ENCODE measurements around the gene CDON.

Gene CDON

GRCh38 chr11:125979511-125979910, 83.2 kb downstream of the CDON start:
- no peak for DNase-seq
- TF ChIP-seq POLR2A (IDR thresholded peaks at IDR 0.05; ENCODE audit: low read length) (no peak), GATA1 (IDR thresholded peaks at IDR 0.05; ENCODE audit: low read depth, low read length) (no peak)

- TF ChIP-seq GATA1 (IDR thresholded peaks at IDR 0.05; ENCODE audit: low read depth, low read length): no peak
- no peak for TF ChIP-seq POLR2A (IDR thresholded peaks at IDR 0.05; ENCODE audit: low read length)
- DNase-seq: no peak
Observed at GRCh38 chr11:125978778-125979407, 83.8 kb downstream of the CDON start.

- TF ChIP-seq GATA1 (IDR thresholded peaks at IDR 0.05; ENCODE audit: low read depth, low read length): no peak
- no peak for TF ChIP-seq POLR2A (IDR thresholded peaks at IDR 0.05; ENCODE audit: low read length)
- DNase-seq: no peak
Observed at GRCh38 chr11:125978181-125978716, 84.4 kb downstream of the CDON start.

- no peak for TF ChIP-seq GATA1 (IDR thresholded peaks at IDR 0.05; ENCODE audit: low read depth, low read length)
- TF ChIP-seq POLR2A (IDR thresholded peaks at IDR 0.05; ENCODE audit: low read length): no peak
- no peak for DNase-seq
Observed at GRCh38 chr11:125977333-125977732, 85.3 kb downstream of the CDON start.

GRCh38 chr11:125976156-125976555, 86.5 kb downstream of the CDON start:
- TF ChIP-seq GATA1 (IDR thresholded peaks at IDR 0.05; ENCODE audit: low read depth, low read length) (no peak), POLR2A (IDR thresholded peaks at IDR 0.05; ENCODE audit: low read length) (no peak)
- DNase-seq: no peak

GRCh38 chr11:125975634-125976033, 87.0 kb downstream of the CDON start:
- DNase-seq: no peak
- TF ChIP-seq GATA1 (IDR thresholded peaks at IDR 0.05; ENCODE audit: low read depth, low read length): no peak
- TF ChIP-seq POLR2A (IDR thresholded peaks at IDR 0.05; ENCODE audit: low read length): no peak

- TF ChIP-seq POLR2A (IDR thresholded peaks at IDR 0.05; ENCODE audit: low read length) (no peak), GATA1 (IDR thresholded peaks at IDR 0.05; ENCODE audit: low read depth, low read length) (no peak)
- no peak for DNase-seq
Observed at GRCh38 chr11:125974284-125974683, 88.4 kb downstream of the CDON start.

- DNase-seq: no peak
- TF ChIP-seq GATA1 (IDR thresholded peaks at IDR 0.05; ENCODE audit: low read depth, low read length) (no peak), POLR2A (IDR thresholded peaks at IDR 0.05; ENCODE audit: low read length) (no peak)
Observed at GRCh38 chr11:125971618-125972017, 91.0 kb downstream of the CDON start.

GRCh38 chr11:125968354-125968753, 94.3 kb downstream of the CDON start:
- no peak for DNase-seq
- no peak for TF ChIP-seq POLR2A (IDR thresholded peaks at IDR 0.05; ENCODE audit: low read length)
- TF ChIP-seq GATA1 (IDR thresholded peaks at IDR 0.05; ENCODE audit: low read depth, low read length): no peak

- DNase-seq: no peak
- TF ChIP-seq POLR2A (IDR thresholded peaks at IDR 0.05; ENCODE audit: low read length): no peak
- TF ChIP-seq GATA1 (IDR thresholded peaks at IDR 0.05; ENCODE audit: low read depth, low read length): no peak
Observed at GRCh38 chr11:125967515-125967914, 95.2 kb downstream of the CDON start.

- DNase-seq: no peak
- TF ChIP-seq GATA1 (IDR thresholded peaks at IDR 0.05; ENCODE audit: low read depth, low read length) (no peak), POLR2A (IDR thresholded peaks at IDR 0.05; ENCODE audit: low read length) (no peak)
Observed at GRCh38 chr11:125960771-125961170, 101.9 kb downstream of the CDON start.

GRCh38 chr11:125959931-125960330, 102.7 kb downstream of the CDON start:
- DNase-seq: no peak
- TF ChIP-seq POLR2A (IDR thresholded peaks at IDR 0.05; ENCODE audit: low read length) (no peak), GATA1 (IDR thresholded peaks at IDR 0.05; ENCODE audit: low read depth, low read length) (no peak)

- TF ChIP-seq GATA1 (IDR thresholded peaks at IDR 0.05; ENCODE audit: low read depth, low read length): no peak
- TF ChIP-seq POLR2A (IDR thresholded peaks at IDR 0.05; ENCODE audit: low read length): no peak
- no peak for DNase-seq
Observed at GRCh38 chr11:125959511-125959910, 103.2 kb downstream of the CDON start.

- no peak for DNase-seq
- TF ChIP-seq POLR2A (IDR thresholded peaks at IDR 0.05; ENCODE audit: low read length): no peak
- no peak for TF ChIP-seq GATA1 (IDR thresholded peaks at IDR 0.05; ENCODE audit: low read depth, low read length)
Observed at GRCh38 chr11:125958872-125959400, 103.7 kb downstream of the CDON start.
